Prostate gland (tissue), 2 donors: Measurements from ENCODE around the gene SLC17A2.

Experiments used
- CTCF ChIP-seq, 4 experiments: fragments of 200-600 bp in 2 of 4; fragments of 450-650 bp in 2 of 4; sonication (generic) in 2 of 4; IDR thresholded peaks; 1 replicate in 3 of 4; 2 replicates in 1 of 4; pipeline ENCODE4 v1.5.1; 2016 to 2019; ENCODE audit warnings: antibody characterized with exemption in 4 of 4, mild to moderate bottlenecking in 2 of 4, moderate library complexity in 2 of 4
- POLR2AphosphoS5 ChIP-seq: sonication (generic); formaldehyde crosslinking; IDR thresholded peaks from one replicate; pipeline ENCODE4 v1.6.1; 2017; ENCODE audit warnings: antibody characterized with exemption

- TF ChIP-seq CTCF (IDR thresholded peaks at IDR 0.05): no peak
- no peak for TF ChIP-seq POLR2AphosphoS5
These were observed 56.4 kb downstream of the SLC17A2 start, which contains the start of gene SLC17A3 for GRCh38 chr6:25874118-25874517.
